ENCODE measurements around the gene UBE2A.

The UBE2A gene

DNA sequence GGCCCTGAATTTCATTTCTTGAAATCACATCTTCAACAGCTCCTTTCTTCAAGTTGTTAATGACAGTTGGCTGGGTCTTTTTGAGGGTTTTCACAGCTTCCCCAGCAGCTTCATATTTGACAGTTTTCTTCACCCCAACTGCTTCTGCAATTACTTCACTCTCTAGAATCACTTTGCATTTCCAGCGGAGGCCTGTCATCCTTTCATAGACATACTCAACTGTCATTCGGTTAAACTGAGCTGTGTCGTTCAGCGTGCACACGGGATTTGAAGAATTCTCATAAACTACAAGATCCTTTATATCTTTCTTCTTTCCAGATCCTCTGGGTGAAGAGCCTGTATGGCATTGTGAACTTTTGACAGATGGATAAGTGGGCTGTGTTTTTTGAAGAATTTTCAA is 15.4 kb downstream of the UBE2A start:
- no peak for TF ChIP-seq ZNF274 (IDR thresholded peaks at IDR 0.05; ENCODE audit: low read depth, low read length)

DNA sequence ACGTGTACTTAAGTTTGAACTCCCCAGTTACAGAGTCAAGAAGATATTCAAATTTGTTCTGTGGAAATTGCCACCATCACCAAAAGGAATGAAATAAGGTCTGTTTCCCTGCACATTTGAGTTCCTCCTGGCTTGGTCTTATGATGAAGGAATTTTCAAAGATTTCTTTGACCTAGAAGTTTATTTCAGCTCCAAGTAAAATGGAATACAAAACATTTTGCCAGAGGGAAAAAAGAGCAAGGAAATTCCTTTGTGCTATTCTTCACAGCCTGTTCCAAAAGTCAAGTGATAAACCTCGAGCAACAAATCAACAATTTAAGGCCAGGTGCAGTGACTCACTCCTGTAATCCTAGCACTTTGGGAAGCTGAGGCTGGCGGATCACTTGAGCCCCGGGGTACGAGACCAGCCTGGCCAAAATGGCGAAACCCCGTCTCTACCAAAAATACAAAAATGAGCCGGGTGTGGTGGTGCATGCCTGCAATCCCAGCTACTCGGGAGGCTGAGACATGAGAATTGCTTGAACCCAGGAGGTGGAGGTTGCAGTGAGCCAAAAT is 28.4 kb downstream of the UBE2A start:
- no peak overlapping the region for H3K4me3 ChIP-seq (ENCODE audit: low read length)
- TF ChIP-seq ZNF274 (IDR thresholded peaks at IDR 0.05; ENCODE audit: low read depth, low read length): no peak

More for the DNA sequence above, 15.4 kb downstream of the UBE2A start:
- H3K4me3 ChIP-seq (ENCODE audit: low read length): no peak overlapping the region

DNA sequence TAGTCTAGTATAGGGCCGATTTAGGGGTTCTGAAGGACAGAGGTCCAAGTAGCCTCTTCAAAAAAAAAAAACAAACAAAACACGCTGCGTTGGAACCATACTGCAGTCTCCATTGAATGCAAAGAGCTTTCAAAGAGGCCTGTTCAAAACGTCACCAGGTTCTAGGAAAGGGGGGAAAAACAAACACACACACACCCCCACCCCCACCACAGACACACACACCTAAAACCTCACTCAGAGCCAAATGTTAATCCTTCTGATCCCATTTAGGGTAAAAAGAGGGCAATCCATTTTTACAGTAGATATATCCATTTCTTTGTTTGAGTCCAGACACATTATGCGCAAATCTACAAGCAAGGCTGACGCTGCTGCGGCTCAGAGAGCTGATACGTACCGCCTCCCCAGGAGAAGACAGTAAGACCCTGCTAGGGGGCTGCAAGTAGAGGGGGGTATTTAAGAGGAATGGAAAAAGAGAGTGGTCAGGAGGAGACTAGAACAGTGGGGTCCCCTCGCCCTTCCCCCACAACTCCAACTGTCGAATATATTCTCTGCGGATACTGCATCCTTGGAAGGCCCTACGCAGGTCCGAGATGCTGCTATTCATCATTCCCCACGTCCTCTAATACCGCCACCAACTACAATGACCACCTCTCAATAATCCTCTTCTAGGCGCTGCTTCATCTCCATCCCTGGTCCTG is 30.6 kb downstream of the UBE2A start:
- peak overlapping the region; percentile 66 for H3K4me3 ChIP-seq (ENCODE audit: low read length)
- TF ChIP-seq ZNF274 (IDR thresholded peaks at IDR 0.05; ENCODE audit: low read depth, low read length): no peak

DNA sequence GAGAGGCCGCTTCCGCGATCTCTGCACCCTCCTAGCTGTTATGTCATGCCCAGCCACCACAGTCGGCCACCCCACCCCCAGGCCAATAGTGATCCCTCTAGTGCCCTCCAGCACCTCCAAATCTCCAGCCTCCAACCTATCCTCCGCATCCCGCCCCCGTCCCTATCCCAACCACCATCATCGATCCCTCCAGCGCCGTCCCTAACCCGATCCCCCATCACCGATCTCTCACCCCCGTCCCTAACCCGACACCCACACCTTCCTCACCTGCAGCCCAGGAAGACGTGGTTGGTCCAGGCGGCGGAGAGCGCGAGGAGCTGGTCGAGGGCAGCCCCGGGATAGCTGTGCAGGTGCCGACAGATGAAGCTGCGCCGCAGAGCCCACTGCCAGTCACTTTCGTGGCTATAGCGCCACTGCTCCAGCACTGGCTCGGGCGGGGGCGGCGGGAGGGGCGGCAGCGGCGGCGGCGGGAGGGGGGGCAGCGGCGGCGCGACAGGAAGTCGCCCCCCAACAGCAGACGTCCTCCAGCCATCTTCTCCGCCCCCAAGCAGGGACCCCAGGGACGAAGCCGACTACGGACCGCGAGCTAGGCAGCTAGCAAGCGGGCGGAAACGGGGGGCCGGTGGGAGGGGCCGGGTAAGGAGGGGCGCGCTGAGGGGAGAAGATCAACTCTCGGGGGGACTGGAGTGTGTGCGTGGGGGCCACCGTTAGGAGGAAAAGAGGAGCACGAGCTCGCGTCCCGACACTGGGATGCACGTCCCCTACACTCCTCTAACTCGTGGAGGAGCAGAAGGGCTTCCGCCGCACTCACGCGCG is 31.3 kb downstream of the UBE2A start:
- TF ChIP-seq ZNF274 (IDR thresholded peaks at IDR 0.05; ENCODE audit: low read depth, low read length): no peak
- peak overlapping the region; percentile 87 for H3K4me3 ChIP-seq (ENCODE audit: low read length)

DNA sequence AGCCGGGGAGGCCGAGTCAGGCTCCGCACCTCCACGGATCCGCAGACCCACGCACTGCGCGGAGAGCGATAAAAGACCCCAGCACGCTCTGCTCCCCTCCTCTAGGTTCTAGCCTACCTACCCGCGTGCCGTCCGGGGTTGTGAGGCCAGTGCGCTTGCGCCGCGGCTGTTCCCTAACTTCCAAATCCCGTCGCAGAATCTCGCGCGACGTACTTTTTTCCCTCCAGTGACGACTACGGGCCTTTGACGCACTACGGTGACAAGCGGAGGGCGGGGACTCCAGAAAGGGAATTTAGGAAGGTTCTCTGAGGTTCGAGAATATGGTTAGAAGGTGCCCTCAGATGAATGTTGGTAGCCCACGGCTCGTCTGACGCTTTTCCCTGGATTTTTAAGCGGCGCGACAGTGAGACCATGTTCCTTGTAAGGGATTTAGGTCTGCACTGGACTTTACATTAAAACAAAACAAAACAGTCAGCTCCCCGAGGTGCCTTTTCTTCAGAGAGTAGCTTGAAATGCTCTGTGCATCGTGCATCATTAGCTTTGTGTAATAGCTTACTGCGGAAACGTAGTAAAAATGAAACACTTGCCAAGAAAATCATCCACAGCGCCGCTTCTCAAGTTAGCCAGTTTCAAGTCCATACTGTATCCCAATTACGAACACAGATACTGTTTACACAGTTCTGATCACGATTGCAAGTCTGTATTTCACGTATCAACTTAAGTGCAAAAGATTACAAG is 32.1 kb downstream of the UBE2A start, which contains the start of gene NKRF:
Gene NKRF, minus strand, starts transcription at position 145 of the 738 bp plus-strand sequence.
- H3K4me3 ChIP-seq (ENCODE audit: low read length): peak within 1 kb of the TSS; percentile 87
- TF ChIP-seq ZNF274 (IDR thresholded peaks at IDR 0.05; ENCODE audit: low read depth, low read length): no peak

DNA sequence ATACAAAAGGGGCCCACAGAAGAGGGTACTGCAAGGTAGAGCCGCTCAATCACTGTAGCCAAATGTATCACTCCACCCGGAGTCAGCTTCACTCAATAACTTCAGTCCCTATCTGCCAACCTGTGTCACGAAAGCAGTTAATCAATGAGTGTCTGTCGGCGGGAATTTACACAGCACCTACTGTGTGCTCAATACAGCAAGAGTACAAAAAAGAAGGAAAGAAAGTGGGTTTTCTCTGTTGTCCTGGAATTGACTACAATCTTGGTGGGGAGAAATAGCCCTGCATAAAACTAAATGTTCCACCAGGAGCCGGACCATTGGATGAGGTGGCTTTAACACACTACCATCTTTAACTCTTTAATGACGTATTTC is 32.6 kb downstream of the UBE2A start:
- TF ChIP-seq ZNF274 (IDR thresholded peaks at IDR 0.05; ENCODE audit: low read depth, low read length): no peak
- peak overlapping the region; percentile 54; the same call in 1 of the 2 replicates for H3K4me3 ChIP-seq (ENCODE audit: low read length)

DNA sequence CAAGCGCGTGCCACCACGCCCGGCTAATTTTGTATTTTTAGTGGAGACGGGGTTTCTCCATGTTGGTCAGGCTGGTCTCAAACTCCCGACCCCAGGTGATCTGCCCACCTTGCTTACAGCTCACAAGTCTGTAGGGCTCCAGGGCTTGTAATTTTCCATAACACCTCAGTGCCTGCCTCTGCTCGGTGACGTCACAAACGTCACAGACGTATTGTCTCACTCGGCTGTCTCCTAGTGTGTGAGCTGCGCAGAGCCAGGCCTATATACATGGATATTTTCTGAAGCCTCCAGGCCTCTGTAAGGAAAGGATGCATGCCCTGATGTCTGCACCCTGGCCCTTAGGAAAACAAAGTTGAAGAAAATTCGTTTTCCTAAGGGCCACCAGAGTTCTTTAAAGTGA is 40.4 kb downstream of the UBE2A start:
- TF ChIP-seq ZNF274 (IDR thresholded peaks at IDR 0.05; ENCODE audit: low read depth, low read length): no peak
- no peak overlapping the region for H3K4me3 ChIP-seq (ENCODE audit: low read length)

DNA sequence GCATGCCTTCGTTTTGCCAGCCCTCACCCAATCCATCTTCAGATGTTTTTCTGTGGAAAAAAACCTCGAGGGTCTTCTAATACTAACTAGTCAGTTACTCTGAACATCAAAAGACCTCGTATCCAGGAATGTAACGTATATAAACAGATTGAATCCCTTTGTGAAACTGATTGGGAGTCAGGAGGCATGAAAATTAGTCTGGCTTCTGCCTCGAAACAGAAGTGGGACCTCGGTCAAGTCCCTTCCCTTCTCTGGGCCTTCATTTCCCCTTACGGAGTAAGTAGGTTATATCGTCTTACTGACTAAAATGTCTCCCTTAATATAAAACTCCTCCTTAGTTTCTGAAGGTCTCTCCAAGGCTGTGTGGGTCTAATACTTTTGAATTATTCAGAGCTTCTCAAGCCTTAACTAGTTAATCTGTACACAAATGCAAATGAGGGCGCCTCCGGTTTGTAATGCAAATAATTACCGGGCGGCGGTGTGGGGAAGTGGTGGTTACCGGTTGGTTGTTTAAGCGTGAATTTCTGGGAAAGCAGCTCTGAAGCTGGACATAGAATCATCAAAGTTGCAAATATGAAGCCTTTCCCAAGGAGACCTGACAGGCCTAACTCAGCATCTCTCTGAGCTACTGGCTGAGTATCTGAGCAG is 43.3 kb downstream of the UBE2A start:
- no peak for TF ChIP-seq ZNF274 (IDR thresholded peaks at IDR 0.05; ENCODE audit: low read depth, low read length)
- H3K4me3 ChIP-seq (ENCODE audit: low read length): peak overlapping the region; percentile 51; the same call in 1 of the 2 replicates

DNA sequence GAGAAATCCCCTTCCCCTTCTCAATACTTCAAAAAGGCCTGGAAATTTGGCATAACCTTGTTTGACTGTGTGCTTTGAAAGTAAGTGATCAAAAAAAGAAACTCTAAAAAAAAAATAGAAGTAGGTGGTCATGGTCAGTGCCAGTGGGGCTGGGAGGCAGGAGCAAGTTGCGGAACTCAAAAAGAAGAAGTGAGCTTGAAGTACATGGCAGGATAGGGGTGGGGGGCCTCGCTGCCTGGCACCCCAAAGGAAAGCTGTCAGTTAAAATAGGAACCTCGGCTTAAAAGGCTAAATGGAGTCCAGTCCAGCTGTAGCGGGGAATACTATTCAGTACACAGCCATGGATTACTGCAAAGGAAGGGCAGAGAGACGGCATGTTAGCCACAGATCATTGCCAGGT is 44.1 kb downstream of the UBE2A start:
- TF ChIP-seq ZNF274 (IDR thresholded peaks at IDR 0.05; ENCODE audit: low read depth, low read length): no peak
- H3K4me3 ChIP-seq (ENCODE audit: low read length): no peak overlapping the region

DNA sequence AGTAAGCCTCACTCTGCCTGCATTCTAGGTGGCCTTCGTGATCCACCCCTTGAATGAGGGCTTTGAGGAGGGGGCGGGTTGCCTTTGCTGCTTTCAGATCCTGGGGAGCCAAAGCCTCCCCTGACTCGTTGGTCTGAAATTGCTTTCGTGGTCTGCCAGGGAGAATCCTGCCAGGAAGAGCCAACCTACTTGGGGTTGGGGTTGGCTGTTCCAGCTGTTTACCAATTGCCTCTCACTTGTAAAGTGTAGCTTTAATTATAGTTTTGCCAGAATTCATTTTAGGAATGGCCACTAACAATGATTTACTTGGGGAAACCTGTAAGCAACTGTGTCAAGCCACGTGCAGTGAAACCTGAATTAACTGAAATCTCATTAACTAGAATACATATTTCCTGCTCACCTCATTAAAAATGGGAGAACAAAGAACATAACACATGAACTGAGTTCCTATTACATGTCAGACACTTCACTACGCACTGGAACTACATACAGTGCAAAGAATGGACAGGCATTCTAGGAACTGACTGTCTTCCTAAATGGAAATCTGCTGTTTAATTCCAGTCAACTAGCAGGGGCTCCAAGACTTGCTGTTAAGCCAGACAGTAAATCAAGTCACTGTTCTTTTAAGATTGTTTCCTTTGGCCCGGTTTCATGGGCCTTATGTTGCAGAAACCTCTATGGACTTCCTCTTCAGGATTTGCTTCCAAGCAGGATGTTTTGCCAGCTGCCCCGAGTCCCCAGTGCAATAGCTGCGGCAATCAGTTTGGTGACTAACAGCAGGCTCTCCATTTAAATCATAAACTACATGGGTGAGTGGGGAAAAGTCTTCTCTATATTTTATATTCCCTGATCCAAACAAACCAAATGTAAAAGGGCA is 48.2 kb downstream of the UBE2A start:
- TF ChIP-seq ZNF274 (IDR thresholded peaks at IDR 0.05; ENCODE audit: low read depth, low read length): no peak
- H3K4me3 ChIP-seq (ENCODE audit: low read length): no peak overlapping the region

DNA sequence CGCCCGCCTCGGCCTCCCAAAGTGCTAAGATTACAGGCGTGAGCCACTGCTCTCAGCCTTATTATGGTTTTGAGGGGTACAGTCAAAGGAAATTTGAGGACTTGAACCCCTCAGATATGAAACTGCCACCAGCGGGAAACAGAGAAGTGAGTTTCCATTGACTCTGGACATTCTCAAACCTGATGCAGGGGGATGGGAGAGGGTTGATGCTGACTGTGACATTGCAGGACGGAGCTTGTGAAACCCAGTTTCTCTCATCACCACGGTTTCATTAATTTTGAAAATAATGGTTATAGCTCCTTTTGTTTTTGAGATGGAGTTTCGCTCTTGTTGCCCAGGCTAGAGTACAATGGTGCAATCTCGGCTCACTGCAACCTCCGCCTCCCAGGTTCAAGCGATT is 50.1 kb downstream of the UBE2A start:
- no peak overlapping the region for H3K4me3 ChIP-seq (ENCODE audit: low read length)
- no peak for TF ChIP-seq ZNF274 (IDR thresholded peaks at IDR 0.05; ENCODE audit: low read depth, low read length)

DNA sequence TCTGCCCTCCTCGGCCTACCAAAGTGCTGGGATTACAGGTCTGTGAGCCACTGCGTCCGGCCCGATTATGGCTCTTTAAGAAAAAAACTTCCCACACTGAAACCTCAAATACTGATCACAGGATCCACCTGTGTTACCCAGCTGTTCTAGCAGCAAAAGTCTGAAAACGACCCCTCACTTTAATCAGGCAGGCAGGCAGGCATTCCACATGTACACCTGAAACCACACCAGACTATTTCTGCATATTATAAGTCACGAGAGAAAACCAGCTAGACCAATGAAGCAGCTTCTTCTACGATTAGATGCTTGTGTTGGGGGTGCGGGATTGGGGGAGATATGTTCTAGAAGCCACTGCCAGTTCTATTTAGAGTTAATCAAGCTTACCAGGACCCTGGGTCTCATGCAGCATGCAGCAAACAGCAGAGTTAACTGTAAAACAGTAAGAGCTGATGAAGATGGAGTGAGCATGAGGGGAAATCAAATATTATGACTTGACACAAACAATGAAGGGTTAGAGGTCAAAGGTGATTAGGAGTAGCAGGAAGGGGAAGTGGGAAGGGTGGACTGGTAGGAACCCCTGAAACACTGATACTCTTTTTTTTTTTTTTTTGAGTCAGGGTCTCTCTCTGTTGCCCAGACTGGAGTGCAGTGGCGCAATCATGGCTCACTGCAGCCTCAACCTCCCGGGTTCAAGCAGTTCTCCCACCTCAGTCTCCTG is 50.7 kb downstream of the UBE2A start:
- no peak overlapping the region for H3K4me3 ChIP-seq (ENCODE audit: low read length)
- no peak for TF ChIP-seq ZNF274 (IDR thresholded peaks at IDR 0.05; ENCODE audit: low read depth, low read length)

Data from GM08714 (cell line).